A549 (cell line): ENCODE data around the gene NAV2. TPM values are rescaled to one million over a fixed set of nuclear protein-coding genes. Genes with fewer than 3 reads are reported as not detected.
A peak's percentile ranks its signal among the peaks of the same experiment; 100 is the strongest.

Source experiments
- ATAC-seq, 2 experiments: fragments of 200-7000 bp in 1 of 2; fragments of >200 bp in 1 of 2; cut with Nextera tagmentation in 1 of 2; cut with Tn5 transposase in 1 of 2; 3 replicates each; pipeline versions ENCODE4 v1.8.0 to v1.9.1; 2018 to 2020; ENCODE audit warnings: mild to moderate bottlenecking in 1 of 2, moderate library complexity in 1 of 2
- CTCF ChIA-PET: fragments of 300-600 bp; sonication (Branson Sonifier 250); formaldehyde crosslinking; extraction: SDS; loops from one replicate; lab custom pipeline; 2021; ENCODE audit warnings: antibody characterized with exemption, inconsistent platforms; lab: Yijun Ruan, JAX
- POLR2A ChIA-PET: fragments of 350-600 bp; formaldehyde crosslinking; extraction: SDS; loops from one replicate; lab custom pipeline; 2021; ENCODE audit warnings: antibody characterized with exemption, inconsistent platforms; lab: Yijun Ruan, JAX
- DNase-seq, 2 experiments: peaks; one replicate each; pipeline versions ENCODE4 v3.0.0 to v3.0.0-alpha.2; 2011 to 2016; ENCODE audit warnings: low read depth in 1 of 2, low spot score in 1 of 2
- FAIRE-seq: peaks from 2 replicates; lab custom pipeline; 2011; peaks lifted over from hg19 to GRCh38; lab: Jason Lieb, UNC
- H3K27ac ChIP-seq, 2 experiments: fragments of >200 bp; sonication (Bioruptor Twin); formaldehyde crosslinking; 3 replicates each; pipeline ENCODE4 v1.5.1; 2016 to 2017
- H3K4me1 ChIP-seq: fragments of >200 bp; sonication (Bioruptor Twin); formaldehyde crosslinking; 3 replicates; pipeline ENCODE4 v1.6.1; 2016
- H3K4me2 ChIP-seq: fragments of >200 bp; sonication (Bioruptor Twin); formaldehyde crosslinking; 3 replicates; pipeline ENCODE4 v1.6.1; 2016
- H3K4me3 ChIP-seq: fragments of >200 bp; sonication (Bioruptor Twin); formaldehyde crosslinking; 3 replicates; pipeline ENCODE4 v1.5.1; 2016
- H3K9me3 ChIP-seq: fragments of >200 bp; sonication (Bioruptor Twin); formaldehyde crosslinking; 3 replicates; pipeline ENCODE4 v1.6.1; 2016
- BCL3 ChIP-seq: fragments of >200 bp; sonication (Bioruptor Twin); formaldehyde crosslinking; IDR thresholded peaks from 3 replicates; pipeline ENCODE4 v1.6.1; 2016
- BHLHE40 ChIP-seq: IDR thresholded peaks from 2 replicates; pipeline ENCODE4 v1.6.1; 2012; ENCODE audit warnings: low read depth, low read length, inconsistent platforms
- CTCF ChIP-seq: fragments of >200 bp; sonication (Bioruptor Twin); formaldehyde crosslinking; IDR thresholded peaks from 3 replicates; pipeline ENCODE4 v1.5.1; 2016
- MAFK ChIP-seq: fragments of 450-650 bp; IDR thresholded peaks from 2 replicates; pipeline ENCODE4 v1.6.1; 2014; ENCODE audit not compliant: partially characterized antibody
- MAZ ChIP-seq: fragments of 150-350 bp; IDR thresholded peaks from 2 replicates; pipeline ENCODE4 v1.6.1; 2014; ENCODE audit warnings: antibody characterized with exemption, low read depth, low read length, borderline replicate concordance
- PHF8 ChIP-seq: fragments of 200-600 bp; sonication (generic); IDR thresholded peaks from 2 replicates; pipeline ENCODE4 v1.6.1; 2016; ENCODE audit warnings: low read depth, mild to moderate bottlenecking, antibody characterized with exemption, moderate library complexity, borderline replicate concordance
- RAD21 ChIP-seq, 2 experiments: fragments of >200 bp in 1 of 2; sonication (Bioruptor Twin) in 1 of 2; formaldehyde crosslinking in 1 of 2; IDR thresholded peaks in 1 of 2; conservative IDR thresholded peaks in 1 of 2; 2 replicates in 1 of 2; 3 replicates in 1 of 2; pipeline ENCODE4 v1.6.1; 2012 to 2018; ENCODE audit warnings: inconsistent platforms in 1 of 2
- RCOR1 ChIP-seq: fragments of 150-350 bp; IDR thresholded peaks from 2 replicates; pipeline ENCODE4 v1.6.1; 2014; ENCODE audit warnings: antibody characterized with exemption, low read length, low read depth
- SMC3 ChIP-seq: fragments of >200 bp; sonication (Bioruptor Twin); formaldehyde crosslinking; IDR thresholded peaks from 3 replicates; pipeline ENCODE4 v1.6.1; 2018; ENCODE audit warnings: inconsistent platforms
- TFCP2L1 ChIP-seq: fragments of 250-450 bp; sonication (Bioruptor Pico); IDR thresholded peaks from 2 replicates; pipeline ENCODE4 v1.5.0; 2021; ENCODE audit warnings: mild to moderate bottlenecking
- USF2 ChIP-seq: fragments of 450-650 bp; IDR thresholded peaks from 2 replicates; pipeline ENCODE4 v1.6.1; 2014; ENCODE audit warnings: antibody characterized with exemption
- WGBS: methylation state at CpG from one replicate; pipeline ENCODE4 v1.1.6; 2017; ENCODE audit errors: missing lambda C conversion rate; 5-methylcytosine and 5-hydroxymethylcytosine counted together
- polyA plus RNA-seq, 4 experiments: library from polyadenylated mRNA; depleted of rRNA in 3 of 4; stranded (reverse); fragments of >200 nt; fragmentation: RNase III in 1 of 4; extraction: RNeasy Plus Mini Kit Qiagen cat#74134 plus additional on column Dnase treatment in 1 of 4; gene quantifications; 2 replicates in 3 of 4; 3 replicates in 1 of 4; pipeline ENCODE4 v1.2.3, GENCODE V29; 2011 to 2017
- TF ChIP-seq, protein P1 (sequence below): IDR thresholded peaks from 2 replicates; pipeline ENCODE4 v1.6.1; 2012
- TF ChIP-seq, protein P2 (sequence below): fragments of 200-600 bp; sonication (generic); IDR thresholded peaks from 2 replicates; pipeline ENCODE4 v1.6.1; 2016; ENCODE audit warnings: antibody characterized with exemption, mild to moderate bottlenecking, moderate library complexity

Gene NAV2
- polyA plus RNA-seq, 2 of the 4 experiments (the other 2 are of a cell fraction), result 4.9 to 19.8 TPM

GRCh38 chr11:19905280-19905853 is 192.7 kb downstream of the NAV2 start:
- peak; percentile 51 to 61 for DNase-seq
- no peak for TF ChIP-seq RCOR1
- no peak for TF ChIP-seq TFCP2L1 (CRISPR knock-in tag)
- no peak for TF ChIP-seq PHF8
- TF ChIP-seq SMC3, result peak; percentile 75
- peak; percentile 80 for TF ChIP-seq CTCF
- TF ChIP-seq RAD21 (conservative IDR thresholded peaks at IDR 0.05 in 1 of 2, IDR thresholded peaks at IDR 0.05 in 1 of 2), result peak; percentile 83
- TF ChIP-seq, protein P1, sequence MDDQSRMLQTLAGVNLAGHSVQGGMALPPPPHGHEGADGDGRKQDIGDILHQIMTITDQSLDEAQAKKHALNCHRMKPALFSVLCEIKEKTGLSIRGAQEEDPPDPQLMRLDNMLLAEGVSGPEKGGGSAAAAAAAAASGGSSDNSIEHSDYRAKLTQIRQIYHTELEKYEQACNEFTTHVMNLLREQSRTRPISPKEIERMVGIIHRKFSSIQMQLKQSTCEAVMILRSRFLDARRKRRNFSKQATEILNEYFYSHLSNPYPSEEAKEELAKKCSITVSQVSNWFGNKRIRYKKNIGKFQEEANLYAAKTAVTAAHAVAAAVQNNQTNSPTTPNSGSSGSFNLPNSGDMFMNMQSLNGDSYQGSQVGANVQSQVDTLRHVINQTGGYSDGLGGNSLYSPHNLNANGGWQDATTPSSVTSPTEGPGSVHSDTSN, result no peak
- TF ChIP-seq BHLHE40, result no peak
- TF ChIP-seq MAFK, result no peak
- TF ChIP-seq, protein P2, sequence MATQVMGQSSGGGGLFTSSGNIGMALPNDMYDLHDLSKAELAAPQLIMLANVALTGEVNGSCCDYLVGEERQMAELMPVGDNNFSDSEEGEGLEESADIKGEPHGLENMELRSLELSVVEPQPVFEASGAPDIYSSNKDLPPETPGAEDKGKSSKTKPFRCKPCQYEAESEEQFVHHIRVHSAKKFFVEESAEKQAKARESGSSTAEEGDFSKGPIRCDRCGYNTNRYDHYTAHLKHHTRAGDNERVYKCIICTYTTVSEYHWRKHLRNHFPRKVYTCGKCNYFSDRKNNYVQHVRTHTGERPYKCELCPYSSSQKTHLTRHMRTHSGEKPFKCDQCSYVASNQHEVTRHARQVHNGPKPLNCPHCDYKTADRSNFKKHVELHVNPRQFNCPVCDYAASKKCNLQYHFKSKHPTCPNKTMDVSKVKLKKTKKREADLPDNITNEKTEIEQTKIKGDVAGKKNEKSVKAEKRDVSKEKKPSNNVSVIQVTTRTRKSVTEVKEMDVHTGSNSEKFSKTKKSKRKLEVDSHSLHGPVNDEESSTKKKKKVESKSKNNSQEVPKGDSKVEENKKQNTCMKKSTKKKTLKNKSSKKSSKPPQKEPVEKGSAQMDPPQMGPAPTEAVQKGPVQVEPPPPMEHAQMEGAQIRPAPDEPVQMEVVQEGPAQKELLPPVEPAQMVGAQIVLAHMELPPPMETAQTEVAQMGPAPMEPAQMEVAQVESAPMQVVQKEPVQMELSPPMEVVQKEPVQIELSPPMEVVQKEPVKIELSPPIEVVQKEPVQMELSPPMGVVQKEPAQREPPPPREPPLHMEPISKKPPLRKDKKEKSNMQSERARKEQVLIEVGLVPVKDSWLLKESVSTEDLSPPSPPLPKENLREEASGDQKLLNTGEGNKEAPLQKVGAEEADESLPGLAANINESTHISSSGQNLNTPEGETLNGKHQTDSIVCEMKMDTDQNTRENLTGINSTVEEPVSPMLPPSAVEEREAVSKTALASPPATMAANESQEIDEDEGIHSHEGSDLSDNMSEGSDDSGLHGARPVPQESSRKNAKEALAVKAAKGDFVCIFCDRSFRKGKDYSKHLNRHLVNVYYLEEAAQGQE, result no peak
- no peak for TF ChIP-seq MAZ
- TF ChIP-seq BCL3, result no peak
- TF ChIP-seq, all 56 proteins: peak for 3
- Histone ChIP-seq H3K4me3 (no peak overlapping the region), H3K9me3 (no peaks in the 10 kb centered on the region), H3K27ac (no peak overlapping the region; a peak in 1 of 6 replicates), H3K4me2 (no peak overlapping the region), H3K4me1 (no peaks in the 10 kb centered on the region)
- FAIRE-seq (no peak), ATAC-seq (peak; percentile 62 to 88; a peak in 5 of 6 replicates)
- ChIA-PET POLR2A (no interaction called here), CTCF (interaction anchor here (0.7 to 10.2 kb wide), 44 partner anchors 8 to 834 kb away, joined by 3 to 191 read pairs (median 4); no protein-coding TSS in a partner anchor)
- 4% methylated on average over 2 of the region's 2 CpGs for WGBS

DNA sequence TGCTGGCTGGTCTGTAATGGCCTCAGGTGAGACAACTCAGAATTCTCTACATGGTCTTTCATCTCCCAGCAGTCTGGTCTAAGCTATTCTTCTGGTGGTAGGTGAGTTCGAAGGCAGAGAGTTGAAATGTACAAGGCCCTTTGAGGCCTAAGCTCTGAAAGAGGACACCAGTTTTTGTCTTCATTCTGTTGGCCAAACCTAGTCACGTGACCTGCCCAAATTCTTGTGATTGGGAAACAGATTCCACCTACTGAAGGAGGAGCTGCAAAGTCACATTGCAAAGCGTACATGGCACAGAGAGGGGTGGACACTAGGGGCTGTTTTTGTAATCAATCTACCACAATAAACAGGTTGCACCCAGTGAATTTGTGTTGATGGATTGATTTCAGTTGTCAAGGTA is 193.5 kb downstream of the NAV2 start:
- no peaks in the 10 kb centered on the region for H3K4me1 ChIP-seq
- no peak for FAIRE-seq
- H3K9me3 ChIP-seq, result no peaks in the 10 kb centered on the region
- ATAC-seq, result no peak
- POLR2A ChIA-PET, result interaction anchor here (0.8 kb wide), 1 partner anchor 13 kb away, joined by 3 read pairs; no protein-coding TSS in a partner anchor
- TF ChIP-seq USF2 (peak; percentile 35; the same call in 1 of the 2 replicates), RAD21 (conservative IDR thresholded peaks at IDR 0.05 in 1 of 2, IDR thresholded peaks at IDR 0.05 in 1 of 2) (no peak)
- 84% methylated on average over 3 of the region's 3 CpGs for WGBS
- H3K4me3 ChIP-seq, result no peak overlapping the region
- no peak overlapping the region for H3K27ac ChIP-seq
- CTCF ChIA-PET, result interaction anchor here (0.7 to 10.2 kb wide), 33 partner anchors 7 to 452 kb away, joined by 3 to 96 read pairs (median 4); no protein-coding TSS in a partner anchor
- no peak overlapping the region for H3K4me2 ChIP-seq
- DNase-seq, result peak in 1 of 2 experiments; percentile 7
